Fibroblast of villous mesenchyme (primary cell): ENCODE results near the gene SECTM1. TPM values are rescaled to one million over a fixed set of nuclear protein-coding genes. Genes with fewer than 3 reads are reported as not detected.

ENCODE experiments used
- DNase-seq: peaks from one replicate; pipeline ENCODE4 v3.0.0-alpha.2; 2010; ENCODE audit warnings: low read depth
- H3K4me3 ChIP-seq: 2 replicates; pipeline ENCODE4 v1.5.1; 2011; ENCODE audit warnings: low read depth, mild to moderate bottlenecking, low read length
- CTCF ChIP-seq: IDR thresholded peaks from 2 replicates; pipeline ENCODE4 v1.5.1; 2012; ENCODE audit warnings: low read depth, mild to moderate bottlenecking, low read length; ENCODE audit not compliant: insufficient read depth
- total RNA-seq: library from RNA; depleted of rRNA; stranded (reverse); fragments of >200 nt; gene quantifications from 2 replicates; pipeline ENCODE4 v1.2.3, GENCODE V29; 2012

SECTM1 gene
- total RNA-seq, 1 donor, result 24.2 TPM

- TF ChIP-seq CTCF, result no peak
- H3K4me3 ChIP-seq, result peak within 1 kb of the TSS; percentile 30
- no peak for DNase-seq
Measured at GRCh38 chr17:82371333-82372248, 38.0 kb upstream of the SECTM1 start, which contains the start of gene UTS2R. UTS2R (plus strand) TSS chr17:82371765; CDS start chr17:82374325, 2,560 bp downstream.

DNA sequence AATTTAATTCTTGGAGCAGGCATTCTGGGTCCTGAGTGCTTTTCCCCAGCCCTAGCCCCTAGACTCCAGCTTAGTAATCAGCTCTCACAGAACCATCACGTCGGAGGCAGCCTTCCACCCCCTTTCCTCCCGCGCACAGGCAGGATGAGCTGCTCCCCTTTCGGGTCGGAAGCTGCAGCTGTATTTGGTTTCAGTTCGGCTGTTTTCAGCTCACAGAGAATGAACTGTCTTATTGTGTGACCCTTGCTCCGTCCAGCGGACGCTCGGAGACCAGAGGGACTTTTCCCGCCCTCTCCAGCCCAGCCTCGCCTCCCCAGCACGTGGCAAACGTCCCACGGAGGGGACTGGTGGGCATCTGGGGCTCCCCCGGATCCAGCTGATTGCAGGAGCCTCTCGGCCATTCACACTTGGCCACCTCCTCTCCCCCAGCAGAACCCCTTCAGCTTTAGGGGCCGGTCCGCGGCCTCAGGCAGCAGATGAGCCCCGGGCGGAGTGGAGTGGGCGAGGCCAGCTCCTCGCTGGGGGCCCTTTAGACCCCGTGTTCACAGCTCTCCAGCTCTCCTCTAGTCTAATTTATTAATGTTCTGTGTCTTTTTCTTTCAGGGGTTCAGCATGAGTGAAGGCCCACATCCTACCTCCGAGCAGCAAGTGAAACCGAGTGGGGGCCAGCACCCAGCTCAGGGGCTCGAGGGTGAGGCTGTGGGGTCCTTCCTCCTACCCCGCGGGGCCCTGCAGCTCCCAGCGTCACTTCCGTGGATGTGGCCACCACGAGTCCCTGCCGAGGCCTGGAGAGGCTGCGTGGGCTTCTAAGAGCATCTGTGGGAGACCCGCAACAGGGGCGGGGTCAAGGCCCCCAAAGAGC is 37.1 kb upstream of the SECTM1 start:
- no peak for TF ChIP-seq CTCF
- DNase-seq, result peak; percentile 30
- peak overlapping the region; percentile 30 for H3K4me3 ChIP-seq

- TF ChIP-seq CTCF, result no peak
- DNase-seq, result no peak
- no peak overlapping the region for H3K4me3 ChIP-seq
Measured at GRCh38 chr17:82369211-82369610, 35.6 kb upstream of the SECTM1 start.

- no peak overlapping the region for H3K4me3 ChIP-seq
- DNase-seq, result peak; percentile 60
- no peak for TF ChIP-seq CTCF
Measured at GRCh38 chr17:82367724-82368524, 34.4 kb upstream of the SECTM1 start.

DNA sequence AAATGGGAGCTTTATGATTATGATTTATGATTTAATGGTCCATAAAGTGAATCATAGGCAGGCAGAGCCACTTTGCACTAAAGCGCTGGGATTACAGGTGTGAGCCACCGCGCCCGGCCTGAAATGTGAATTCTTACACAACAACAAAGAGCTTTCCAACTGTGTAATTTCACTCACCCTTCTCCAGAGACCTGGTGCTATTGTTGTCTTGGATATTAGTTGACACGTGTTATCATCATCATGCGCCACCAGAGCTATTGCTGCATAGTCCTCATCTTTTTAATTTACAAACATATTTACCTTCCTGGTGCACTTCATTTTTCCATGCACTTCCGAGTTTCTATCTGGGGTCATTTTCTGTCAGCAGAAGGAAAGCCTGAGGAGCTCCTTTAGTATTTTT is 33.2 kb upstream of the SECTM1 start:
- H3K4me3 ChIP-seq, result no peak overlapping the region
- no peak for DNase-seq
- no peak for TF ChIP-seq CTCF

GRCh38 chr17:82365606-82366295 is 32.2 kb upstream of the SECTM1 start:
- no peak for TF ChIP-seq CTCF
- DNase-seq, result no peak
- H3K4me3 ChIP-seq, result no peak overlapping the region
